ENCODE data around the gene MYL1.

MYL1 gene

DNA sequence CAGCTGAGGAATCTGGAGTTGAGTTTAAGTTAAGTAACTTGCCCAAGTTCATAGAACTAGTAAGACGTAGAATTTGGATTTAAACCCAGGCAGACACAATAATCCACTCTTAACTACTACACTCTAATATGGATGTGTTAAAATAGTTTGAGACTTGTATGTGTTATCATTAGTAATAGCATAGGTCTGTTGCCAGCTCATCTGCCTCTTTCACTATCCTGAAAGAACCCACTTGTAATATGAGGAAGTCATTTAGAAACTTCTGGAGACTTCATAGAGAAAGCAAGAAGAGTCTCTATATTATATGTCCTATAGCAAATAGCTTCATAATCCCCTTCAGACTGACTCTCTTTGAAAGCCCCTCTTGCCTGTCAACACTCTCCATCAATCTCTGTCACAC is 46.7 kb downstream of the MYL1 start:
- Histone ChIP-seq H3K4me3 (ENCODE audit: low read depth in 1 of 2, low read length in 1 of 2) (no peak overlapping the region), H3K9me3 (no peaks in the 10 kb centered on the region), H3K36me3 (no peaks in the 10 kb centered on the region), H3K4me1 (ENCODE audit: control insufficient read depth in 1 of 2, insufficient read depth in 1 of 2, low read depth in 1 of 2, low read length in 1 of 2) (no peaks in the 10 kb centered on the region), H3K27ac (no peak overlapping the region), H3K27me3 (peaks cover 8% of the 10 kb centered on the region)
- TF ChIP-seq, protein P1, sequence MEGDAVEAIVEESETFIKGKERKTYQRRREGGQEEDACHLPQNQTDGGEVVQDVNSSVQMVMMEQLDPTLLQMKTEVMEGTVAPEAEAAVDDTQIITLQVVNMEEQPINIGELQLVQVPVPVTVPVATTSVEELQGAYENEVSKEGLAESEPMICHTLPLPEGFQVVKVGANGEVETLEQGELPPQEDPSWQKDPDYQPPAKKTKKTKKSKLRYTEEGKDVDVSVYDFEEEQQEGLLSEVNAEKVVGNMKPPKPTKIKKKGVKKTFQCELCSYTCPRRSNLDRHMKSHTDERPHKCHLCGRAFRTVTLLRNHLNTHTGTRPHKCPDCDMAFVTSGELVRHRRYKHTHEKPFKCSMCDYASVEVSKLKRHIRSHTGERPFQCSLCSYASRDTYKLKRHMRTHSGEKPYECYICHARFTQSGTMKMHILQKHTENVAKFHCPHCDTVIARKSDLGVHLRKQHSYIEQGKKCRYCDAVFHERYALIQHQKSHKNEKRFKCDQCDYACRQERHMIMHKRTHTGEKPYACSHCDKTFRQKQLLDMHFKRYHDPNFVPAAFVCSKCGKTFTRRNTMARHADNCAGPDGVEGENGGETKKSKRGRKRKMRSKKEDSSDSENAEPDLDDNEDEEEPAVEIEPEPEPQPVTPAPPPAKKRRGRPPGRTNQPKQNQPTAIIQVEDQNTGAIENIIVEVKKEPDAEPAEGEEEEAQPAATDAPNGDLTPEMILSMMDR (IDR thresholded peaks at IDR 0.05) = no peak

DNA sequence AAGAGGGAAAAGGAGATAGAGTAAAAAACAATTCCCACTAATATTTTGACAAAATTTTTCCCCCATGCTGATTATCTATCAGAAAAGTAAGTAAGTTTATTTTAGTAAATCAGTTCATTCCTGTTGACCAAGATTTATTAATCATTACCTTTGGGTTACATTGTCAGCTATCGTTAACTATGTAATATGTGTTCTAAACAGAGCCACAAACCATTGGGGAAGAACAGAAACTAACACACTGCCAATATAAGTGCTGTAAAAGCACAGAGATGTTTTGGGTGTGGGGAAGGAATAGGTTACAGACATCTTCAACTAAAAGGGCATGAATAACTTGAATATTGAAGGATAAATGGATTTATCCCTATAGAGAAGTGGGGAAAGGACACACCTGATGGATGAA is 47.3 kb downstream of the MYL1 start:
- H3K9me3 ChIP-seq = no peaks in the 10 kb centered on the region
- peaks cover 8% of the 10 kb centered on the region for H3K27me3 ChIP-seq
- no peak overlapping the region for H3K4me3 ChIP-seq (ENCODE audit: low read depth in 1 of 2, low read length in 1 of 2)
- no peaks in the 10 kb centered on the region for H3K4me1 ChIP-seq (ENCODE audit: control insufficient read depth in 1 of 2, insufficient read depth in 1 of 2, low read depth in 1 of 2, low read length in 1 of 2)
- TF ChIP-seq, protein P1 (IDR thresholded peaks at IDR 0.05) = no peak
- H3K36me3 ChIP-seq = no peaks in the 10 kb centered on the region
- H3K27ac ChIP-seq = no peak overlapping the region

DNA sequence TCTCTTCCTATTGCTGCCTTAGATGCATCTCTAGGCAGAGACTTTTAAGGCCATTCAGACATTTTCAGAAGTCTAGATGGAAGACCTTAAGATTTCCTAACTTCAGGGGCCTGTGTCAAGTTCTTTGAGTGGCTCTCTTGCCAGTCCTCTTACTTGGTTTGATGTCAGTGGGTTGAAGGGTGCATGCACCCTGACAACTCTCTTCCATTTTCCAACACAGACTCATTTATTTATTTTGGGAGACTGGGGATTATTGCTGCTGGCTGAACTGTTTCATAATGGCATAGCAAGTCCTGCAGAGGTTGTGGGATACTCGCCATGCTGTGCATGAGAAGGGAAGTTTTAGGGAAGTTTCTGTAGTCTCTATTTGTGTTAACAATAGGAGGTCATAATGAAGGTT is 50.7 kb downstream of the MYL1 start:
- TF ChIP-seq, protein P1 (IDR thresholded peaks at IDR 0.05) = no peak
- no peak overlapping the region for H3K27ac ChIP-seq
- H3K9me3 ChIP-seq = no peaks in the 10 kb centered on the region
- H3K27me3 ChIP-seq = no peaks in the 10 kb centered on the region
- no peak overlapping the region for H3K4me3 ChIP-seq (ENCODE audit: low read depth in 1 of 2, low read length in 1 of 2)
- no peaks in the 10 kb centered on the region for H3K4me1 ChIP-seq (ENCODE audit: control insufficient read depth in 1 of 2, insufficient read depth in 1 of 2, low read depth in 1 of 2, low read length in 1 of 2)
- H3K36me3 ChIP-seq = no peaks in the 10 kb centered on the region

DNA sequence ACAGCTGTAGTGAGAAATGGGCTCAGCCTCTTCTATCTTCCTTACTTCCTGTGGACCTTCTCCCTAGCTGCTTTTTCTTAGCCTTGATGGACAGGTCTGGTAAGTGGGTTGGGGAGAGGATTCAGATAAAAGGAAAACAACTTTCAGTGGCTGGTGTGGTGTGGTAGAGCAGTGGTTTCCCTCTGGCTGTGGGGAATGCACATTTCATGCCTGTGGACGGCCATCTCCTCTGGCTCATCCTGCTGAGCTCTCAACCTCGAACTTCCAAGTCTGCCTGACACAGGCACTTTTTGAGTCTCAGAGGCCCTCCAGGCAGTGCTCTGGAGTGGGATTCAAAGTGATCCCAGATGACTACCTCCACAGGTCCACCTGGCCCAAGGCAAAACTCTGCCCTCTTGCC is 51.1 kb downstream of the MYL1 start:
- Histone ChIP-seq H3K9me3 (no peaks in the 10 kb centered on the region), H3K27ac (no peak overlapping the region), H3K36me3 (no peaks in the 10 kb centered on the region), H3K4me1 (ENCODE audit: control insufficient read depth in 1 of 2, insufficient read depth in 1 of 2, low read depth in 1 of 2, low read length in 1 of 2) (no peaks in the 10 kb centered on the region), H3K27me3 (no peaks in the 10 kb centered on the region), H3K4me3 (ENCODE audit: low read depth in 1 of 2, low read length in 1 of 2) (no peak overlapping the region)
- TF ChIP-seq, protein P1 (IDR thresholded peaks at IDR 0.05) = no peak

DNA sequence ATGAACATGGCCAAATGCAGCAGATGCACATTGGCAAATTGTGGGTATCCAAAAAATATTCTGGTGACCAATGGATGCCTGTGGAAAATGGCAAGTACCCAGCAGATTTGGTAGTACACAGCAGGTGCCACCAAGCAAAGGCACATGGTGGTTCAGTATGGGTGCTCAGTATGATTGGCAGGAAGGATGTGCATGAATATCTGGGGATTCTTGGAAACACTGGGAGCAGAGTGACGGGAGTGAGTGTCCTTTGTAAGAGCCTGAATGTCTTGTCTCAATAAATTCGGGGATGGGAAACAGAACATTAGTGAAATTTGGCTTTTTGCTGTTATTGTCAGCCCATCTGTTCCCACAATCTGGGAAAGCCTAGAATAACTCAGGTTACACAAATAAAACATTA is 52.9 kb downstream of the MYL1 start:
- Histone ChIP-seq H3K4me3 (ENCODE audit: low read depth in 1 of 2, low read length in 1 of 2) (no peak overlapping the region), H3K27me3 (no peaks in the 10 kb centered on the region), H3K36me3 (no peaks in the 10 kb centered on the region), H3K4me1 (ENCODE audit: control insufficient read depth in 1 of 2, insufficient read depth in 1 of 2, low read depth in 1 of 2, low read length in 1 of 2) (no peaks in the 10 kb centered on the region), H3K27ac (no peak overlapping the region), H3K9me3 (no peaks in the 10 kb centered on the region)
- TF ChIP-seq, protein P1 (IDR thresholded peaks at IDR 0.05) = no peak

DNA sequence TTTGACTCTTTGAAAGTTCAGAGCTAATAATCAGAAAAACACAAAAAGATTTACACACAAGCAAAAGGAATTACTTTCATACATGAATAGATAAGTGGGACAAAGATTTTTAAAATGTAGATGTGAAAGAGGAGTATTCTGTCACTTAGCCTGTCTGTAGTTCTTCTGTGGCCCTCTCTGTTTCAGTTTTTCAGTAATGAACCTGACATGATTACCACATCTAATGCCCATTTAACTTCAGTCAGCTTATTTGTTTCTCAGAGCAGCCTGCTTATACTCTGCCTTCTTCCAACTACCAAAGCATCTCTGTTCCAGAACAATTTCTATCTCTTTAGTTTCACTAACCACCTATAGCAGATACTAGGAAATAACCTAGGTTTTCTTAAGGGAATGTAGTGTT is 55.3 kb downstream of the MYL1 start:
- Histone ChIP-seq H3K27me3 (no peaks in the 10 kb centered on the region), H3K4me1 (ENCODE audit: control insufficient read depth in 1 of 2, insufficient read depth in 1 of 2, low read depth in 1 of 2, low read length in 1 of 2) (no peaks in the 10 kb centered on the region), H3K9me3 (no peaks in the 10 kb centered on the region), H3K36me3 (no peaks in the 10 kb centered on the region), H3K4me3 (ENCODE audit: low read depth in 1 of 2, low read length in 1 of 2) (no peak overlapping the region), H3K27ac (no peak overlapping the region)
- TF ChIP-seq, protein P1 (IDR thresholded peaks at IDR 0.05) = no peak

All from neutrophil (primary cell).